Measurements from ENCODE around the gene FRY.

The FRY gene

GRCh38 chr13:32209652-32210051, 178.1 kb downstream of the FRY start:
- TF ChIP-seq CTCF (IDR thresholded peaks at IDR 0.05) = no peak
- no peak for DNase-seq (ENCODE audit: low spot score)
- Histone ChIP-seq H3K27ac (peak overlapping the region; percentile 31 to 84), H3K4me3 (no peak overlapping the region)

GRCh38 chr13:32210101-32210500, 178.5 kb downstream of the FRY start:
- no peak for TF ChIP-seq CTCF (IDR thresholded peaks at IDR 0.05)
- H3K27ac ChIP-seq = peak overlapping the region; percentile 31 to 84

GRCh38 chr13:32211813-32212212, 180.2 kb downstream of the FRY start:
- peak overlapping the region; percentile 62 to 84 for H3K27ac ChIP-seq
- no peak for DNase-seq (ENCODE audit: low spot score)
- TF ChIP-seq CTCF (IDR thresholded peaks at IDR 0.05) = no peak
- no peak overlapping the region for H3K4me3 ChIP-seq

More at GRCh38 chr13:32210101-32210500, 178.5 kb downstream of the FRY start:
- DNase-seq (ENCODE audit: low spot score) = no peak
- H3K4me3 ChIP-seq = no peak overlapping the region

GRCh38 chr13:32212421-32212820, 180.8 kb downstream of the FRY start:
- peak overlapping the region; percentile 62 to 84 for H3K27ac ChIP-seq
- no peak overlapping the region for H3K4me3 ChIP-seq
- no peak for TF ChIP-seq CTCF (IDR thresholded peaks at IDR 0.05)
- no peak for DNase-seq (ENCODE audit: low spot score)

- TF ChIP-seq CTCF (IDR thresholded peaks at IDR 0.05) = no peak
- DNase-seq (ENCODE audit: low spot score) = no peak
- no peak overlapping the region for H3K4me3 ChIP-seq
- no peak overlapping the region for H3K27ac ChIP-seq
Measured at GRCh38 chr13:32213626-32214025, 182.1 kb downstream of the FRY start.

GRCh38 chr13:32214071-32214470, 182.5 kb downstream of the FRY start:
- Histone ChIP-seq H3K27ac (no peak overlapping the region), H3K4me3 (no peak overlapping the region)
- DNase-seq (ENCODE audit: low spot score) = no peak
- no peak for TF ChIP-seq CTCF (IDR thresholded peaks at IDR 0.05)

- Histone ChIP-seq H3K27ac (no peak overlapping the region), H3K4me3 (no peak overlapping the region)
- no peak for TF ChIP-seq CTCF (IDR thresholded peaks at IDR 0.05)
- DNase-seq (ENCODE audit: low spot score) = no peak
Measured at GRCh38 chr13:32216281-32216680, 184.7 kb downstream of the FRY start.
